HCT116 (cell line): Measurements from ENCODE around the gene KCTD2. TPM values are rescaled to one million over a fixed set of nuclear protein-coding genes. Genes with fewer than 3 reads are reported as not detected.

Source experiments
- ATAC-seq: fragments of 200-7000 bp; cut with Tn5 transposase; 2 replicates; pipeline ENCODE4 v1.9.1; 2020; ENCODE audit warnings: mild to moderate bottlenecking, moderate library complexity
- BruUV-seq: library from RNA; stranded (reverse); fragments of 400-500 nt; replicated peaks from 2 replicates; lab custom pipeline; 2021; lab: Mats Ljungman, UMichigan
- CTCF ChIA-PET: fragments of 300-600 bp; sonication (Branson Sonifier 250); formaldehyde crosslinking; loops from one replicate; lab custom pipeline; 2021; ENCODE audit warnings: antibody characterized with exemption; lab: Charles Lee
- POLR2A ChIA-PET: fragments of 300-600, 350-600 bp; sonication (Branson Sonifier 250); formaldehyde crosslinking; loops from one replicate; lab custom pipeline; 2021; ENCODE audit warnings: antibody characterized with exemption; lab: Charles Lee
- RAD21 ChIA-PET, 2 experiments: fragments of 300-600 bp; sonication (Branson Sonifier 250); formaldehyde crosslinking; loops; one replicate each; lab custom pipeline; 2023; ENCODE audit warnings: low total read pairs in 2 of 2; ENCODE audit not compliant: uncharacterized antibody in 2 of 2, unreplicated experiment in 2 of 2, low non-redundant PET in 1 of 2; lab: Charles Lee
- DNase-seq: peaks from one replicate; pipeline ENCODE4 v3.0.0-alpha.2; 2010; ENCODE audit warnings: low read depth, low spot score
- H2AFZ ChIP-seq: fragments of 200-600 bp; shearing (Covaris generic), sonication (generic); 2 replicates; pipeline ENCODE4 v1.6.1; 2017; ENCODE audit warnings: low read depth, mixed run types, mixed read lengths, antibody characterized with exemption, low read length; ENCODE audit not compliant: poor library complexity, severe bottlenecking
- H3K27ac ChIP-seq: 2 replicates; pipeline ENCODE4 v1.5.1; 2012; ENCODE audit warnings: low read depth, low read length
- H3K27me3 ChIP-seq: fragments of 200-600 bp; sonication (generic); 2 replicates; pipeline ENCODE4 v1.6.1; 2016; ENCODE audit warnings: mixed run types, low read length, mixed read lengths; ENCODE audit not compliant: insufficient read depth
- H3K36me3 ChIP-seq, 2 experiments: fragments of 200-500 bp in 1 of 2; fragments of 200-600 bp in 1 of 2; sonication (Bioruptor generic) in 1 of 2; sonication (generic) in 1 of 2; 2 replicates each; pipeline versions ENCODE4 v1.5.1 to v1.6.1; 2014 to 2016; ENCODE audit warnings: low read length in 2 of 2, inconsistent platforms in 1 of 2, mixed read lengths in 1 of 2, mixed run types in 1 of 2; ENCODE audit not compliant: insufficient read depth in 2 of 2, control insufficient read depth in 1 of 2
- H3K4me1 ChIP-seq, 2 experiments: fragments of 200-600 bp in 1 of 2; sonication (generic) in 1 of 2; 2 replicates each; pipeline versions ENCODE4 v1.5.1 to v1.6.1; 2012 to 2017; ENCODE audit warnings: low read length in 2 of 2, inconsistent platforms in 1 of 2, mild to moderate bottlenecking in 1 of 2, mixed read lengths in 1 of 2, mixed run types in 1 of 2, moderate library complexity in 1 of 2; ENCODE audit not compliant: insufficient read depth in 2 of 2, control insufficient read depth in 1 of 2
- H3K4me2 ChIP-seq: fragments of 200-600 bp; sonication (generic); 2 replicates; pipeline ENCODE4 v1.6.1; 2017; ENCODE audit warnings: mixed run types, low read length, mixed read lengths
- H3K4me3 ChIP-seq, 2 experiments: fragments of 200-600 bp in 1 of 2; sonication (generic) in 1 of 2; replicated peaks in 1 of 2; 2 replicates each; pipeline ENCODE4 v1.5.1; 2011 to 2016; ENCODE audit warnings: low read length in 2 of 2, control low read depth in 1 of 2, low read depth in 1 of 2, mild to moderate bottlenecking in 1 of 2, mixed read lengths in 1 of 2, mixed run types in 1 of 2
- H3K79me2 ChIP-seq: fragments of 200-600 bp; sonication (generic); 2 replicates; pipeline ENCODE4 v1.6.1; 2017; ENCODE audit warnings: mild to moderate bottlenecking, mixed run types, low read length, moderate library complexity, mixed read lengths; ENCODE audit not compliant: insufficient read depth
- H3K9ac ChIP-seq: fragments of 200-600 bp; sonication (generic); 2 replicates; pipeline ENCODE4 v1.6.1; 2016; ENCODE audit warnings: low read length, mixed read lengths
- H3K9me2 ChIP-seq: fragments of 200-600 bp; sonication (generic), shearing (Covaris generic); 2 replicates; pipeline ENCODE4 v1.6.1; 2017; ENCODE audit warnings: mixed run types, mild to moderate bottlenecking, moderate library complexity; ENCODE audit not compliant: insufficient read depth
- H3K9me3 ChIP-seq, 2 experiments: fragments of 200-500 bp in 1 of 2; fragments of 200-600 bp in 1 of 2; sonication (Bioruptor generic) in 1 of 2; sonication (generic) in 1 of 2; 2 replicates each; pipeline ENCODE4 v1.6.1; 2014 to 2017; ENCODE audit warnings: low read length in 2 of 2, mixed read lengths in 2 of 2, inconsistent platforms in 1 of 2, low read depth in 1 of 2, mild to moderate bottlenecking in 1 of 2, mixed run types in 1 of 2, moderate library complexity in 1 of 2; ENCODE audit not compliant: control insufficient read depth in 1 of 2, insufficient read depth in 1 of 2
- H4K20me1 ChIP-seq: fragments of 200-600 bp; sonication (generic), shearing (Covaris generic); 2 replicates; pipeline ENCODE4 v1.6.1; 2017; ENCODE audit warnings: mixed run types, mild to moderate bottlenecking, moderate library complexity; ENCODE audit not compliant: insufficient read depth
- ATF3 ChIP-seq: IDR thresholded peaks from 2 replicates; pipeline ENCODE4 v1.6.1; 2012
- CEBPB ChIP-seq: IDR thresholded peaks from 2 replicates; pipeline ENCODE4 v1.6.1; 2012; ENCODE audit warnings: low read depth
- ELF1 ChIP-seq: IDR thresholded peaks from 2 replicates; pipeline ENCODE4 v1.6.1; 2012; ENCODE audit warnings: low read depth, borderline replicate concordance
- EZH2phosphoT487 ChIP-seq: fragments of 200-600 bp; IDR thresholded peaks from 2 replicates; pipeline ENCODE4 v1.6.1; 2018; ENCODE audit warnings: antibody characterized with exemption, borderline replicate concordance
- FOSL1 ChIP-seq: IDR thresholded peaks from 2 replicates; pipeline ENCODE4 v1.6.1; 2012; ENCODE audit warnings: low read depth
- JUND ChIP-seq: IDR thresholded peaks from 2 replicates; pipeline ENCODE4 v1.6.1; 2012
- POLR2A ChIP-seq: IDR thresholded peaks from 2 replicates; pipeline ENCODE4 v1.7.0; 2011; ENCODE audit warnings: borderline replicate concordance; ENCODE audit not compliant: insufficient read depth, insufficient read length; ENCODE audit errors: extremely low read depth
- RAD21 ChIP-seq: IDR thresholded peaks from 2 replicates; pipeline ENCODE4 v1.6.1; 2012; ENCODE audit warnings: low read depth, mild to moderate bottlenecking
- SIN3A ChIP-seq: IDR thresholded peaks from 2 replicates; pipeline ENCODE4 v1.6.1; 2012; ENCODE audit warnings: low read depth
- SRF ChIP-seq: IDR thresholded peaks from 2 replicates; pipeline ENCODE4 v1.6.1; 2012; ENCODE audit warnings: low read depth
- TCF7L2 ChIP-seq: IDR thresholded peaks from 2 replicates; pipeline ENCODE4 v1.7.0; 2011; ENCODE audit warnings: borderline replicate concordance, inconsistent platforms; ENCODE audit not compliant: insufficient read depth, insufficient read length; ENCODE audit errors: extremely low read depth
- ZFX ChIP-seq: fragments of 450-650 bp; IDR thresholded peaks from 2 replicates; pipeline ENCODE4 v1.6.1; 2017
- intact Hi-C: fragments of 100-400 bp; cut with micrococcal nuclease; formaldehyde crosslinking; loops from 2 replicates; pipeline ENCODE4 v1.10.0; 2022
- total RNA-seq: library from RNA; stranded (reverse); gene quantifications from one replicate; pipeline ENCODE4 v1.2.1, GENCODE V29; 2021; ENCODE audit not compliant: unreplicated experiment
- TF ChIP-seq, protein P1 (sequence below): IDR thresholded peaks from 2 replicates; pipeline ENCODE4 v1.6.1; 2012; ENCODE audit warnings: low read depth

KCTD2 gene
- total RNA-seq, 1 experiment from 2014 or later: 23.3 TPM

DNA sequence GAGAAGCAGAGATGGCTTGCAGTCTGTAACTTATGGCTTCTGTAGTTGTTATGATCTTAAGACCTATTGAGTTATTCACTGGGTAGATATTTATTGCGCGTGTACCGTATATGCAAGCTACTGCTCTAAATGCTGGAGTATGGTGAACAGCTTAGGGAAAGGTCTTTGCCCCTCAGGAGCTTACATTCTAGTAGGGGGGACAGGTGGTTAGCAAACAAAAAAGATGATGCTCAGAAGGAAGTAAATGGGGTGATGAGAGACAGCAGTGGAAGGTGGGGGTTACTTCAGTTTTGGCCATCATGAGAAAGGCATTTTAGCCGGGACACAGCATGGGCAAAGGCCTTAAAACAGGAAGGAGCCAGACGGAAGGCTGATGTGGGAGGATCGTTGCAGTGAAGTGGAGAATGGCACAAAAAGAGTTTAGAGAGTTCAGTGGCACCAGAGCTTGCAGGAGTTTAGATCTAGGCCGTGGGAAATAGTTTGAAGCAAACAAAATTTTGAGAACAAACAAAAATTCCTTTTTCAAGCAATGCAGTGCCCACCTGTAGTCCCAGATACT is 64.8 kb downstream of the KCTD2 start:
- Histone ChIP-seq H3K79me2 (peaks cover 61% of the 10 kb centered on the region), H3K4me1 (peaks cover 13 to 38% of the 10 kb centered on the region in 2 experiments), H3K27me3 (no peaks in the 10 kb centered on the region), H3K36me3 (peaks cover 6 to 29% of the 10 kb centered on the region in 2 experiments; a peak in 3 of 4 replicates), H3K4me2 (peak overlapping the region; percentile 89; the same call in 1 of the 2 replicates), H3K9ac (peak overlapping the region; percentile 5; the same call in 1 of the 2 replicates), H3K27ac (no peak overlapping the region), H4K20me1 (no peaks in the 10 kb centered on the region; the same call in 1 of the 2 replicates), H2AFZ (no peak overlapping the region), H3K9me2 (no peaks in the 10 kb centered on the region), H3K4me3 (0 out of 4 replicates have a peak overlapping the region, but pooled peaks of 1 of the 2 experiments have one; percentile 81), H3K9me3 (no peaks in the 10 kb centered on the region)
- intact Hi-C loops: loop anchor here (2.0 to 10.0 kb wide), 2 partner anchors 151 to 153 kb away; partner anchors contain the start of genes GGA3 and MRPS7
- no peak for TF ChIP-seq POLR2A
- TF ChIP-seq TCF7L2: no peak
- TF ChIP-seq SRF: no peak
- TF ChIP-seq RAD21: no peak
- TF ChIP-seq JUND: no peak
- no peak for TF ChIP-seq CEBPB
- no peak for TF ChIP-seq SIN3A
- no peak for TF ChIP-seq FOSL1
- no peak for TF ChIP-seq ZFX
- no peak for TF ChIP-seq EZH2phosphoT487
- no peak for TF ChIP-seq ATF3
- TF ChIP-seq, protein P1, sequence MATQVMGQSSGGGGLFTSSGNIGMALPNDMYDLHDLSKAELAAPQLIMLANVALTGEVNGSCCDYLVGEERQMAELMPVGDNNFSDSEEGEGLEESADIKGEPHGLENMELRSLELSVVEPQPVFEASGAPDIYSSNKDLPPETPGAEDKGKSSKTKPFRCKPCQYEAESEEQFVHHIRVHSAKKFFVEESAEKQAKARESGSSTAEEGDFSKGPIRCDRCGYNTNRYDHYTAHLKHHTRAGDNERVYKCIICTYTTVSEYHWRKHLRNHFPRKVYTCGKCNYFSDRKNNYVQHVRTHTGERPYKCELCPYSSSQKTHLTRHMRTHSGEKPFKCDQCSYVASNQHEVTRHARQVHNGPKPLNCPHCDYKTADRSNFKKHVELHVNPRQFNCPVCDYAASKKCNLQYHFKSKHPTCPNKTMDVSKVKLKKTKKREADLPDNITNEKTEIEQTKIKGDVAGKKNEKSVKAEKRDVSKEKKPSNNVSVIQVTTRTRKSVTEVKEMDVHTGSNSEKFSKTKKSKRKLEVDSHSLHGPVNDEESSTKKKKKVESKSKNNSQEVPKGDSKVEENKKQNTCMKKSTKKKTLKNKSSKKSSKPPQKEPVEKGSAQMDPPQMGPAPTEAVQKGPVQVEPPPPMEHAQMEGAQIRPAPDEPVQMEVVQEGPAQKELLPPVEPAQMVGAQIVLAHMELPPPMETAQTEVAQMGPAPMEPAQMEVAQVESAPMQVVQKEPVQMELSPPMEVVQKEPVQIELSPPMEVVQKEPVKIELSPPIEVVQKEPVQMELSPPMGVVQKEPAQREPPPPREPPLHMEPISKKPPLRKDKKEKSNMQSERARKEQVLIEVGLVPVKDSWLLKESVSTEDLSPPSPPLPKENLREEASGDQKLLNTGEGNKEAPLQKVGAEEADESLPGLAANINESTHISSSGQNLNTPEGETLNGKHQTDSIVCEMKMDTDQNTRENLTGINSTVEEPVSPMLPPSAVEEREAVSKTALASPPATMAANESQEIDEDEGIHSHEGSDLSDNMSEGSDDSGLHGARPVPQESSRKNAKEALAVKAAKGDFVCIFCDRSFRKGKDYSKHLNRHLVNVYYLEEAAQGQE: no peak
- no peak for TF ChIP-seq ELF1
- no TSS peak for BruUV-seq
- POLR2A ChIA-PET: interaction anchor here (0.6 to 5.3 kb wide), 3 partner anchors 12 to 158 kb away, joined by 3 to 44 read pairs (median 5); no protein-coding TSS in a partner anchor
- RAD21 ChIA-PET: interaction anchor here in 1 of 2 experiments (0.6 kb wide), 1 partner anchor 61 kb away, joined by 3 read pairs; no protein-coding TSS in a partner anchor
- DNase-seq (no peak), ATAC-seq (no peak)
- CTCF ChIA-PET: interaction anchor here (1.1 to 5.3 kb wide), 5 partner anchors 19 to 90 kb away, joined by 3 to 104 read pairs (median 9); partner anchors contain the start of gene NT5C
